HG03196 (cell line): Measurements from ENCODE around the gene SHKBP1.
"Not testable (repeated sequence)": the region's sequence is repeated elsewhere in the genome, so short reads cannot be mapped to it uniquely, and the experiment has no call there.

Experiments
- ATAC-seq: cut with Tn5 transposase; IDR thresholded peaks from one replicate; pipeline ENCODE4 v1.9.1; 2021; ENCODE audit not compliant: unreplicated experiment

Gene SHKBP1

DNA sequence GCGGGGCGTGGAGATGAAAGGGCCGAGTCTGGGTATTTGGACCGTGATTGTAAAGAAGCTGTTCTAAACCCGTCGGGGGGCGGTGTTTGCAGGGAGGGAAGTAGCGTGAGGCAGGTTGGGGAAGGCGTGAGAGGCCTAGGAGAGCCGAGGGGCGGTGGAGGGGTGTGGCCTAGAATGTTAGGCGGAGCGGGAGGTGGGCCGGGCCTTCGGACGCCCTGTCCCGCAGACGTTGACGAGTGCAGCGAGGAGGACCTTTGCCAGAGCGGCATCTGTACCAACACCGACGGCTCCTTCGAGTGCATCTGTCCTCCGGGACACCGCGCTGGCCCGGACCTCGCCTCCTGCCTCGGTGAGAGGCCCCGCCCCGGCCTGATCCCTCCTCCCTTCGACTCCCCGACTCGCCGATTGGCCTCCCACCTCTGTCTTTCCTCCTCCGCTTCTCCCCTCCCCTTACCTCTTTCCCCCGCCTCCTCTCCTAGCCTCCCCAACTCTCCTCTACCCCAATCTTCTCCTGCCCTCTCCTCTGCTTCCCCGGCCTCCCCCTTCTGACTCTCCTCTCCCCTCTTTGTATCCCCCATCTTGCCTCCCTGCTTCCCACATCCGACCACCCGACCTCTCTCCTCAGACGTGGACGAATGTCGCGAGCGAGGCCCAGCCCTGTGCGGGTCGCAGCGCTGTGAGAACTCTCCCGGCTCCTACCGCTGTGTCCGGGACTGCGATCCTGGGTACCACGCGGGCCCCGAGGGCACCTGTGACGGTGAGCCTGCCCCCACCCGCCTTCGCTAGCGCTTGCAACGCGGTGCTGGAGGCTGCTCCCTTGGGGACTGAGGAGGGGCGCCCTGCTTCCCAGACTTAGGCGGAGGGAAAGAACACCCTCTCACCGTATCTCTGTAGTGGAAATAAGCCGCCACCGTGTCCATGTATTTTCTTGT, 37.3 kb downstream of the SHKBP1 start:
- no peak for ATAC-seq

DNA sequence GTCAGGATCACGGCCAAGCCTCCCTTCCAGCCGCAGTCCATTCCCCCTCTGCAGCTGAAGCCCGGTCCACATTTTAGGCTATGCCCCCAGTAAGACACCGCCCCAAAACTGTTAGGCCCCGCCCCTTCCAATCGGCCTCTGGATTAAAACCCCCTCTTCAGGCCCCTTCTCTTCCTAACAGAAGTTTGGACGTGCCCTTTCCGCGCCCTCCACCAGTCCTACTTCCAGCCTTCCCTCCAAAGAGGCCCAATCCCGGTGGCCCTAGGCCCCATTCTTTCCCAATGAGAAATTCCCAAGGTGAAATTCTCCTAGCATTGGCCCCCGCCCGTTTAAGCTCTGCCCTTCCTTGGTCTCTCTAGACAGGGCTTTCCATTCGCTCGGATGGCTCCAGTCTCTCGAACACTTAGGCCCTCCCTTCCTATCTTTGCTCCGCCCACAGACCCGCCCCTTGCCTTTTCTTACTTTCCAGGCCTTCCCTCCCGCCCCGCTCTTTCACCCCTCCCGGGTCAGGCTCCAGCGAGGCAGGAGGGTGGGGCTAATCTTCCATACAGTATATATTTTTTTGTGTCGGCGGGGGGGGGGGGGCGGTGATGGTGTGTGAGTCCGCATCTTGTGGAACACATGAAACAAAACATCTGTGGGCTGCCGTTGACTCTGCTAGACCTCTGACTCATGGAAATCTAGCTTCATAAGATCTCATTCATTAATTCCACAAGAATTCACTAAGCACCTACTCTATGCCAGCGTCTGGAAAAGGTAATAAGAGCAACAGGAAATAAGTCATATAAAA, 38.1 kb downstream of the SHKBP1 start:
- no peak for ATAC-seq

DNA sequence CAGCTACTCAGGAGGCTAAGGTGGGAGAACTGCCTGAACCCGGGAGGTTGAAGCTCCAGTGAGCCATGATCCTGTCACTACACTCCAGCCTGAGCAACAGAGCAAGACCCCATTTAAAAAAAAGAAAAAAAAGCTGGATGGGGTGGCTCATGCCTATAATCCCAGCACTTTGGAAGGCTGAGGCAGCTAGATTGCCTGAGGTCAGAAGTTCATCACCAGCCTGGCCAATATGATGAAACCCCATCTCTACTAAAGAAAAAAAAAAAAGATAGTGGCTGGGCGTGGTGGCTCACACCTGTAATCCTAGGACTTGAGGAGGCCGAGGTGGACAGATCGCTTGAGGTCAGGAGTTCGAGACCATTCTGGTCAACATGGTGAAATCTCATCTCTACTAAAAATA, 39.5 kb downstream of the SHKBP1 start:
- no peak for ATAC-seq

DNA sequence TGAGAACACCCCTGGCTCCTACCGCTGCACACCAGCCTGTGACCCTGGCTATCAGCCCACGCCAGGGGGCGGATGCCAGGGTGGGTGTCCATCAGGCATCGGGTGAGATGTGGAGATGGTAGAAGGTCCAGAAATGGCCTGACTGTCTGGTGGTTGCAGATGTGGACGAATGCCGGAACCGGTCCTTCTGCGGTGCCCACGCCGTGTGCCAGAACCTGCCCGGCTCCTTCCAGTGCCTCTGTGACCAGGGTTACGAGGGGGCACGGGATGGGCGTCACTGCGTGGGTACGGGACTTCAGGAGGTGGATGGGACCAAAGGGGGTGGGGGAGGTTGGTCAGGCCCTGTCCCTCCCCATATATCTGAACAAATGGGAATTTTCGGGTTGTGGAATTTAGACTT, 40.3 kb downstream of the SHKBP1 start:
- no peak for ATAC-seq

DNA sequence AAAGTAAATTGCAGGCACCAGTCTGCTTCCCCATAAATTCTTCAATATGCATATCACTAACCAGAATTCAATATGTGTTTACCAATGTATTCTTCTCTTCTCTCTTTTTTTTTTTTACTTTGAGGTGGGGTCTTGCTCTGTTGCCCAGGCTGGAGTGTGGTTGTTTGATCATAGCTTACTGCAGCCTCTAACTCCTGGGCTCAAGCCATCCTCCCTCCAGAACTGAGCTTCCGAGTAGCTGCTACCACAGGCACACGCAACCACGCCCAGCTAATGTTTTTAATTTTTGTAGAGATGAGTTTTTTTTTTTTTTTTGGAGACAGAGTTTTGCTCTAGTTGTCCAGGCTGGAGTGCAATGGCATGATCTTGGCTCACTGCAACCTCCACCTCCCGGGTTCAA, 41.3 kb downstream of the SHKBP1 start:
- ATAC-seq: no peak

DNA sequence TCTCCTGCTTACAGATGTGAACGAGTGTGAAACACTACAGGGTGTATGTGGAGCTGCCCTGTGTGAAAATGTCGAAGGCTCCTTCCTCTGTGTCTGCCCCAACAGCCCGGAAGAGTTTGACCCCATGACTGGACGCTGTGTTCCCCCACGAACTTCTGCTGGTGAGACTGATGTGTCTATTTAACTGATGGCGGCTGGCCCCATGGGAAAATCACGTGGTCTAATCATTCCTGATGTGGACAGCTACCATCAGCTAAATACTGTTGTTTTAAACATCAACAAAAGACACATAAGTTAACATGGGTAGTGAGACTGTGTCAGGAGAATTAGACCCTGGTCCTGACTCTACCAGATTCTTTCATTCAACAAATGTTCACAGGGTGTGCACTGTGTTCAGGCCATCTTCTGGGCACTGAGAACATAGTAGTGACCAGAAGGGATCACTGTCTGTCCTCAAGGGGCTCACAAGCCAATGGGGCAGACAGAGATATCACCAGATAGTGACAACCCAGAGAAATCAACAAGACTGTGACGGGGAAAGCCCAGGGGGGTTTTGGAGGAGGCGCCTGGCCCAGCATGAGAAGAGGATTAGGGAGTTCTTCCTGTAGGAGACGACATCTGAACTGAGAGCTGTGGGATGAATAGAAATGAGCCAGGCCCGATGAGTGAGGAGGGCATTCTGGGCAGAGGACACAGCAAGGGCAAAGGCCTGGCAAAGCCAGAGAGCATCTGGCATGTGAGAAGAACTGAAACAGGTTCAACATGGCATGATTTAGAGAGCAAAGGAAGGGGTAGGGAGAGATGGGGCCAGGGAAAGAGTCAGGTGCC, 42.9 kb downstream of the SHKBP1 start:
- no peak for ATAC-seq

DNA sequence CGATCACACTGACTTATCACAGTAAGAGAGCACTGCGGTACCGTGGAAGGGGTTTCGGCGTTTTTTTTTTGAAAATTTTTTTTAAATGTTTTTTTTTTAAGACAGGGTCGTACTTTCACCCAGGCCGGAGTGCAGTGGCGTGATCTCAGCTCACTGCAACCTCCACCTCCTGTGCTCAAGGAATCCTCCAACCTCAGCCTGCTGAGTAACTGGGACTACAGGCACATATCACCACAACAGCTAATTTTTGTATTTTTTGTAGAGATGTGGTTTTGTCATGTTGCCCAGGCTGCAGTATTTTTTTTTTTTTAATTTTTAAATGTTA, 43.5 kb downstream of the SHKBP1 start:
- no peak for ATAC-seq

DNA sequence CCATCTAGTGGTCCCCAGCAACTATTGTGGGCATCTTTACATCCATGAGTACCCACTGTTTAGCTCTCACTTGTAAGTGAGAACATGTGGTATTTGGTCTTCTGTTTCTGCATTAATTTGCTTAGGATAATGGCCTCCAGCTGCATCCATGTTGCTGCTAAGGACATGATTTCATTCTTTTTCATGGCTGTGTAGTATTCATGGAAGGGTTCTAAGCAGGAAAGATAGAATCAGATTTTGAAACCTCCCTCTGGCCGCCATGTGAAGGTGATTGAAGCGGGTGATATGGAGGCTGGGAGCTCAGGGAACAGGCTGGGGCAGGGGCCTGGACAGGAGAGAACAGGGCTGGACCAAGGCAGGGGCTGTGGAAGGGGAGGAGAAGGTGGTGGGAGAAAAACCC, 44.6 kb downstream of the SHKBP1 start:
- ATAC-seq: no peak

DNA sequence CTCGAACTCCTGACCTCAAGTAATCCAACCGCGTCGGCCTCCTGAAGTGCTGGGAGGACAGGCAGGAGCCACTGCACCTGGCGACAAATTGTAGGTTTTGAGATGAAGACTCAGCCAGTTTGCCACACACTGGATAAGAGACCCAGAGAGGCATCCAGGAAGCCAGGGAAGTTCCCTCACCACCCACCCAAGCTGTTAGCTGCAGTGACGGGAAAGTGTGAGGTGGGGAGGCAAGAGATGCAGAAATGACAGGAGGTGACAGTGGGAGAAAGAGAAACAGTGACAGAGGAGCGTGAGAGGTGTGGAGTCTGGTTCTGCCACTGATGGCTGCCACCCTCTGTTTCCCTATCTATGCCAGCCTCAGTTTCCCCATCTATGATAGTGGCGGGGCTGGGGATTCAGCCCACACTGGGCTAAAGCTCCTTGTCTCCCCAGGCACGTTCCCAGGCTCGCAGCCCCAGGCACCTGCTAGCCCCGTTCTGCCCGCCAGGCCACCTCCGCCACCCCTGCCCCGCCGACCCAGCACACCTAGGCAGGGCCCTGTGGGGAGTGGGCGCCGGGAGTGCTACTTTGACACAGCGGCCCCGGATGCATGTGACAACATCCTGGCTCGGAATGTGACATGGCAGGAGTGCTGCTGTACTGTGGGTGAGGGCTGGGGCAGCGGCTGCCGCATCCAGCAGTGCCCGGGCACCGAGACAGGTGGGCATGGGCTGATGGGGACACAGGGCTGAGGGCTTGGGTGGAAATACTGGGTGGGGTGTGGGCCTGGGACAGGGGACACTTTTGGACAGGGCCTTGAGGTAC, 45.5 kb downstream of the SHKBP1 start:
- no peak for ATAC-seq

DNA sequence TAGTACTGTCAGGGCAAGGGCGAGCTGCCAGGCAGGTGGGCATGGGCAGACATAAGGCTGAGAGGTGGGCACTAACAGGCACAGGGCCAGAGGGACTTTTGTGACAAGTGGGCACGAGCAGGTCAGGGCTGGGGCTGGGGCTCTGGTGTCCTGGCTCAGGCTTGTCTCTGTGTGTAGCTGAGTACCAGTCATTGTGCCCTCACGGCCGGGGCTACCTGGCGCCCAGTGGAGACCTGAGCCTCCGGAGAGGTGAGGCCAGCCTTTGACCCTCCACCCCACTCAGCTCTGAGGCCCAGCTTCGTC, 46.1 kb downstream of the SHKBP1 start:
- ATAC-seq: no peak

DNA sequence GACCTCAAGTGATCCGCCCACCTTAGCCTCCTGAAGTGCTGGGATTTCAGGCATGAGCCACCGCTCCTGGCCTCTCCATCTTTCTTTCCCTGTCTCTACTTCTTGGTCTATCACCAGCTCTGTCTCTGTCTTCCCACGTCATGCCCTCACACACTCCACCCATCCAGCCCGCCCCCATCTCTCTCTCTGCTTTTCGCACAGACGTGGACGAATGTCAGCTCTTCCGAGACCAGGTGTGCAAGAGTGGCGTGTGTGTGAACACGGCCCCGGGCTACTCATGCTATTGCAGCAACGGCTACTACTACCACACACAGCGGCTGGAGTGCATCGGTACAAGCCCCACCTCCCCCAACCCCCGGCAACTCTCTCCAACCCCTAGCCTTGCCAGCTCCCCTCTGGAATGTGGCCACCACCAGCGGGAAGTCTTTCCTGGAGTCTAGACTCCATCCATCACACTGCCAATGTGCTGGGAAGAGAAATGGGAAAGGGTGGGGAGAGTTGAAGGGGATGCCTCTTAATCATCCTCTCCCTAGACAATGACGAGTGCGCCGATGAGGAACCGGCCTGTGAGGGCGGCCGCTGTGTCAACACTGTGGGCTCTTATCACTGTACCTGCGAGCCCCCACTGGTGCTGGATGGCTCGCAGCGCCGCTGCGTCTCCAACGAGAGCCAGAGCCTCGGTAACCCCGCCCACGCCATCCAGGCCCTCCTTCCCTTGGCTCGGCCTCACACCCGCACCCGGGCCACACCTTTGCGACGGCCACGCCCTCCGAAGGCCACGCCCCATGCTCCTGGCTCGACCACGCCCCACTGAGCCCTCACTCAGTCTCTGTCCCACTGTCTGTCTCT, 47.0 kb downstream of the SHKBP1 start:
- no peak for ATAC-seq

DNA sequence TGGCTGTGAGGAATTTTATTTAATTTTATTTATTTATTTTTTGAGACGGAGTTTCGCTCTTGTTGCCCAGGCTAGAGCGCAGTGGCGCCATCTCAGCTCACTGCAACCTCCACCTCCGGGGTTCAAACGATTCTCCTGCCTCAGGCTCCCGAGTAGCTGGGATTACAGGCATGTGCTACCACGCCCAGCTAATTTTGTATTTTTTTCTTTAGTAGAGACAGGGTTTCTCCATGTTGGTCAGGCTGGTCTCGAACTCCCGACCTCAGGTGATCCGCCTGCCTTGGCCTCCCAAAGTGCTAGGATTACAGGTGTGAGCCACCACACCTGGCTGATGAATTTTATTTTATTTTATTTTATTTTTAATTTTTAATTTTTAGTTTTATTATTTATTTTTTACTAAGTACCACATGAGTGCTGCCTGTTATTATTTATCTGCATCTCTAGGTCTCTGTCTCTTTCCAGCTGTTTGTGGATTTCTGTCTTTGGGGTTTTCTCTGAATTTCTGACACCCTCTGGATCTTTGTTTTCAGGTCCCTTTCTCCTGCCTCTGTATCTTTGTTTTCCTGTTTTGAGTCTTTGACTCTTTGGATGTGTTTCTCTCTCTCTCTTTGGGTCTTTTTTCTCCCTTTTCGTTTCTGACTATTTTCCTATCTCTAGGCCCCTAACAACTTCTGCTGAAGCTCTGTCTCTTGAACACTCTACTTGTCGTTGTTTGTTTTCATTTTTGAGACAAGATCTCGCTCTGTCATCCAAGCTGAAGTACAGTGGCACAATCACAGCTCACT, 47.9 kb downstream of the SHKBP1 start:
- ATAC-seq: not testable (repeated sequence)

DNA sequence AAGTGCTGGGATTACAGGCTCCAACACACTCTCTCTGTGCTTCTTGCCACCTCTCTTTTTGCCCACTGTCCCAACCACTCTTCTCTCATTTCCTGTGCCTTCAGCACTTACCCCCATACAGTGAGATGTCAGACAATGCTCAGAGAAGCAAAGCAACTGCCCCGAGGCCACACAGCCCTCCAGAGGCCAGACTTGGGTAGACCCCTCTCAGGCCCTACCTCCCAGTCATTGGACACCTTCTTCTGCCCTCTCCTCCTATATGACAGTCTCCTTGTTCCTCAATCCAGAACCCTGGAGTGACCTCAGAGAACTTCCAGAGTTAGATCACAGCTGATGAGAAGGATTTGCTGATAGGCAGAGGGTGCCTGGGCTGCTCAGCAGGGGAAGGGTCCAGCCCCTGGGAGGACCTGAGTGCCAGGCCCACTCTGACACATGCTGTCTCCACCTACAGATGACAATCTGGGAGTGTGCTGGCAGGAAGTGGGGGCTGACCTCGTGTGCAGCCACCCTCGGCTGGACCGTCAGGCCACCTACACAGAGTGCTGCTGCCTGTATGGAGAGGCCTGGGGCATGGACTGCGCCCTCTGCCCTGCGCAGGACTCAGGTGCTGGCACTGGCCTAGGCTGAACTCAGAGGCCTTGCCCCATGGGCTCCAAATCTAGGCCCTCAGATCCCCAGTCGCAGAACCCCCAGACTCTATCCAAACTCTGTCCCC, 48.9 kb downstream of the SHKBP1 start:
- ATAC-seq: no peak

DNA sequence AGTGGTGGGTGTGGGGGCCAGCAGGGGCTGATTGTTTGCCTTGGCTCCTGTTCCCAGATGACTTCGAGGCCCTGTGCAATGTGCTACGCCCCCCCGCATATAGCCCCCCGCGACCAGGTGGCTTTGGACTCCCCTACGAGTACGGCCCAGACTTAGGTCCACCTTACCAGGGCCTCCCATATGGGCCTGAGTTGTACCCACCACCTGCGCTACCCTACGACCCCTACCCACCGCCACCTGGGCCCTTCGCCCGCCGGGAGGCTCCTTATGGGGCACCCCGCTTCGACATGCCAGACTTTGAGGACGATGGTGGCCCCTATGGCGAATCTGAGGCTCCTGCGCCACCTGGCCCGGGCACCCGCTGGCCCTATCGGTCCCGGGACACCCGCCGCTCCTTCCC, 50.2 kb downstream of the SHKBP1 start:
- ATAC-seq: no peak

DNA sequence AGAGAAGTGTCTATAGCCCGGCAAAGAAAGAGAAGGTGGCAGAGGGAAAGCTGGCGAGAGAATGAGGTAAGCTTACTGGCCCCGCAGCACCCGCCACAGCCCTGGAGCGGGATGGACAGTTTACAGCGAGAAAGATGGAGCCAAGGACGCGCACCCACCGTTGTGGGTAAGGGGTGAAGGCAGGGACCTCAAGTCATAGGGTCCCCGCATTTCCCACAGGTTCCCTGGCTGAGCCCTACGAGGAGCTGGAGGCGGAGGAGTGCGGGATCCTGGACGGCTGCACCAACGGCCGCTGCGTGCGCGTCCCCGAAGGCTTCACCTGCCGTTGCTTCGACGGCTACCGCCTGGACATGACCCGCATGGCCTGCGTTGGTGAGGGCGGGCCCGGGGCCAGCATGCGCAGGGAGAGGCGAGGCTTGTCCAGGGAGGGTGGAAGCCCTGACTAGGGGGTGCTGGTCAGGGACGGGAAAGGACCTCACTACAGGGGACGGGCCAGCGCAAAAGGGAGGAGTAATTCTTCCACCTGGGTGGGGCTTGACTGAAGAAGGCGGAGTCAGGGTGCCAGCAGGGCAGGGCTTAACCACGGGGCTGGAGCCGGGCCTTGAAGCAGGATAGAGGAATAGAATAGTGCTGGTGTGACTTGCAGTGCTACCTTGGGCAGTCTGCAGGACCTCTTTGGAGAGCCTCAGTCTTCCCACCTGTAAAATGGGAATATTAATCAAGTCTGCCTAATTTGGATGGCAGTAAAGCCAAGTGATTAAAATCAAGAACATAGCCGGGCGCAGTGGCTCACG, 51.0 kb downstream of the SHKBP1 start:
- ATAC-seq: no peak

DNA sequence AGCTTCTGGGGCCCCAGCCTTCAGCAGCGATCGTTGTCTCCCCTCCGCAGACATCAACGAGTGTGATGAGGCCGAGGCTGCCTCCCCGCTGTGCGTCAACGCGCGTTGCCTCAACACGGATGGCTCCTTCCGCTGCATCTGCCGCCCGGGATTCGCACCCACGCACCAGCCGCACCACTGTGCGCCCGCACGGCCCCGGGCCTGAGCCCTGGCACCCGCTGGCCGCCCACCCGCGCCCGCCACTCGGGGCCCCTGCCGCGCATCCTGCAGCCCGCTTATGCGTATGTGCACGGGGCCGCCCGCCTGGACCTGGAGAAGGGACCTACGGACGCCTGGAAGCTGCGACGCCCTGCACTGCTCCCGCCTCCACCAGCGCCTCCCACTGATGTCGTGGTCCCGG, 52.7 kb downstream of the SHKBP1 start:
- no peak for ATAC-seq

DNA sequence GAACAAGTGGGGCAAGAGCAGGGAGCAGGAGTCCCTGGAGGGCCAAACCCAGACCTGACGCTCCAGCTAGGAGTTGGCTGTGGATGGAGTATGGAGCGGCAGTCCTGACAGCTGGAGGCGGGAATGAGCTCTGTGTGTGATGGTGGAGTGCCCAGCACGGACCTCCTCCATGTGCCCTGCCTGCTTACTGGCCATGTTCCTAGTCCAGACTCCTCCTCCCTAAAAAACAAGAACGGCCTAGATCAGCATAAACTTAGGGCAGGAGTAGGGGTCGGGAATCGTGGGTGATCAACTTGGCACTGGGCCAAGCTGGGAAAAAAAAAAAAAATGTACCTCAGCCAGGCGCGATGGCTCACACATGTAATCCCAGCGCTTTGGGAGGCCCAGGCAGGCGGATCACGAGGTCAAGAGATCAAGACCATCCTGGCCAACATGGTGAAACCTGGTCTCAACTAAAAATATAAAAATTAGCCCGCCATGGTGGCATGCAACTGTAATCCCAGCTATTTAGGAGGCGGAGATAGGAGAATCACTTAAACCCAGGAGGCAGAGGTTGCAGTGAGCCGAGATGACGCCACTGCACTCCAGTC, 54.0 kb downstream of the SHKBP1 start:
- no peak for ATAC-seq
